SH-SY5Y (cell line): ENCODE results near the gene TMEM87B.

ENCODE experiments used
- GATA2 ChIP-seq: IDR thresholded peaks from 2 replicates; pipeline ENCODE4 v1.6.1; 2011; ENCODE audit warnings: mild to moderate bottlenecking, low read depth, low read length
- GATA3 ChIP-seq: IDR thresholded peaks from 2 replicates; pipeline ENCODE4 v1.6.1; 2011; ENCODE audit warnings: low read depth, mild to moderate bottlenecking, low read length, moderate library complexity

The TMEM87B gene

GRCh38 chr2:112085916-112086669 is 31.0 kb downstream of the TMEM87B start:
- TF ChIP-seq GATA2 (no peak), GATA3 (no peak)

GRCh38 chr2:112087346-112088020 is 32.4 kb downstream of the TMEM87B start:
- TF ChIP-seq GATA2 = no peak
- no peak for TF ChIP-seq GATA3

GRCh38 chr2:112089375-112089774 is 34.3 kb downstream of the TMEM87B start:
- TF ChIP-seq GATA2 (no peak), GATA3 (no peak)

- TF ChIP-seq GATA3 (no peak), GATA2 (no peak)
Measured at GRCh38 chr2:112092286-112093041, 37.4 kb downstream of the TMEM87B start.

- no peak for TF ChIP-seq GATA2
- no peak for TF ChIP-seq GATA3
Measured at GRCh38 chr2:112093216-112093615, 38.1 kb downstream of the TMEM87B start.

- TF ChIP-seq GATA2 = no peak
- TF ChIP-seq GATA3 = no peak
Measured at GRCh38 chr2:112095681-112096080, 40.6 kb downstream of the TMEM87B start.

- TF ChIP-seq GATA3 (no peak), GATA2 (no peak)
Measured at GRCh38 chr2:112096098-112096497, 41.0 kb downstream of the TMEM87B start.

GRCh38 chr2:112108178-112108832 is 53.2 kb downstream of the TMEM87B start:
- TF ChIP-seq GATA2 (no peak), GATA3 (no peak)

- TF ChIP-seq GATA3 = no peak
- no peak for TF ChIP-seq GATA2
Measured at GRCh38 chr2:112109278-112109677, 54.2 kb downstream of the TMEM87B start.

GRCh38 chr2:112110966-112111365 is 55.9 kb downstream of the TMEM87B start:
- no peak for TF ChIP-seq GATA2
- no peak for TF ChIP-seq GATA3

- TF ChIP-seq GATA2 = no peak
- TF ChIP-seq GATA3 = no peak
Measured at GRCh38 chr2:112118148-112118547, 63.1 kb downstream of the TMEM87B start.

GRCh38 chr2:112121682-112122254 is 66.7 kb downstream of the TMEM87B start:
- no peak for TF ChIP-seq GATA3
- TF ChIP-seq GATA2 = no peak

- TF ChIP-seq GATA2 = no peak
- TF ChIP-seq GATA3 = no peak
Measured at GRCh38 chr2:112129060-112129459, 74.0 kb downstream of the TMEM87B start.

GRCh38 chr2:112133344-112133743 is 78.3 kb downstream of the TMEM87B start:
- TF ChIP-seq GATA2 = no peak
- TF ChIP-seq GATA3 = no peak
